H1 (cell line): ENCODE measurements around the gene COL5A2. TPM values are rescaled to one million over a fixed set of nuclear protein-coding genes. Genes with fewer than 3 reads are reported as not detected.

Experiments used
- HDAC2 ChIP-seq, 2 experiments: fragments of 300-600 bp in 1 of 2; sonication (generic) in 1 of 2; IDR thresholded peaks; 2 replicates each; pipeline ENCODE4 v1.6.1; 2011 to 2012; ENCODE audit warnings: low read depth in 2 of 2, low read length in 2 of 2, mild to moderate bottlenecking in 2 of 2, moderate library complexity in 2 of 2, borderline replicate concordance in 1 of 2, inconsistent platforms in 1 of 2
- polyA plus RNA-seq, 7 experiments: library from polyadenylated mRNA; depleted of rRNA in 3 of 7; stranded (reverse) in 5 of 7; unstranded in 2 of 7; fragments of >200 nt in 5 of 7; fragments of 200-250 nt in 2 of 7; gene quantifications; 1 replicate in 5 of 7; 2 replicates in 1 of 7; 4 replicates in 1 of 7; pipeline versions ENCODE4 v1.2.1 to v1.2.3, GENCODE V29; 2011 to 2013; ENCODE audit warnings: missing spikeins in 2 of 7, mixed read lengths in 2 of 7
- total RNA-seq: library from RNA; stranded (reverse); fragmentation: NEBNext Ultra II Directional; extraction: Animal tissue kit (Norgen Biotek cat#: 25700); gene quantifications from 2 replicates; pipeline ENCODE4 v1.2.1, GENCODE V29; 2021

Gene COL5A2
- total and polyA plus RNA-seq, 2 of the 8 experiments (the other 6 are each of a cell fraction or from before 2014, with no cell fraction given): 4.7 to 24.2 TPM

- TF ChIP-seq HDAC2 (IDR thresholded peaks at IDR 0.05; ENCODE audit: borderline replicate concordance in 1 of 2, low read depth in 2 of 2, low read length in 2 of 2): no peak
Measured at GRCh38 chr2:189177251-189177840, 2.2 kb downstream of the COL5A2 start (continued).
